PC-3 (cell line): Measurements from ENCODE around the gene DGCR2. TPM values are rescaled to one million over a fixed set of nuclear protein-coding genes. Genes with fewer than 3 reads are reported as not detected.

Experiments
- ATAC-seq: fragments of 200-7000 bp; cut with Tn5 transposase; 2 replicates; pipeline ENCODE4 v1.9.1; 2020; ENCODE audit warnings: mild to moderate bottlenecking, moderate library complexity
- BruUV-seq: library from RNA; stranded (reverse); fragments of 400-500 nt; replicated peaks from 2 replicates; lab custom pipeline; 2021; lab: Mats Ljungman, UMichigan
- CTCF ChIA-PET: fragments of 300-600 bp; sonication (Branson Sonifier 250); formaldehyde crosslinking; loops from one replicate; lab custom pipeline; 2022; ENCODE audit warnings: antibody characterized with exemption; lab: Charles Lee
- POLR2A ChIA-PET: fragments of 300-600 bp; sonication (Branson Sonifier 250); formaldehyde crosslinking; loops from one replicate; lab custom pipeline; 2022; ENCODE audit warnings: antibody characterized with exemption; ENCODE audit not compliant: unreplicated experiment; lab: Charles Lee
- DNase-seq: peaks from one replicate; pipeline ENCODE4 v3.0.0-alpha.2; 2015
- H2AFZ ChIP-seq: fragments of 300-600 bp; sonication (generic); 2 replicates; pipeline ENCODE4 v1.6.0; 2016; ENCODE audit warnings: antibody characterized with exemption, low read length
- H3F3A ChIP-seq: fragments of 300-600 bp; sonication (generic); one replicate; pipeline ENCODE4 v1.6.0; 2017; ENCODE audit warnings: antibody characterized with exemption, low read length, control low read depth, mild to moderate bottlenecking; ENCODE audit not compliant: unreplicated experiment
- H3K27ac ChIP-seq: fragments of 300-600 bp; sonication (generic); 2 replicates; pipeline ENCODE4 v1.5.1; 2016; ENCODE audit warnings: mild to moderate bottlenecking, low read length
- H3K27me3 ChIP-seq: fragments of 300-600 bp; sonication (generic); 2 replicates; pipeline ENCODE4 v1.6.1; 2016; ENCODE audit warnings: low read length, mixed read lengths
- H3K36me3 ChIP-seq: fragments of 300-600 bp; sonication (generic); 2 replicates; pipeline ENCODE4 v1.6.1; 2016; ENCODE audit warnings: low read depth, mixed run types, low read length, mixed read lengths
- H3K4me1 ChIP-seq: fragments of 300-600 bp; sonication (generic); 2 replicates; pipeline ENCODE4 v1.5.1; 2016; ENCODE audit warnings: low read length; ENCODE audit not compliant: insufficient read depth
- H3K4me2 ChIP-seq: fragments of 300-600 bp; sonication (generic); 2 replicates; pipeline ENCODE4 v1.6.0; 2016; ENCODE audit warnings: low read length
- H3K4me3 ChIP-seq: fragments of 300-600 bp; sonication (generic); 2 replicates; pipeline ENCODE4 v1.5.1; 2016; ENCODE audit warnings: mild to moderate bottlenecking, low read length, mixed read lengths
- H3K79me2 ChIP-seq: fragments of 300-600 bp; sonication (generic); 2 replicates; pipeline ENCODE4 v1.6.1; 2017; ENCODE audit warnings: low read length, mixed read lengths
- H3K9ac ChIP-seq: fragments of 300-600 bp; sonication (generic); 2 replicates; pipeline ENCODE4 v1.6.0; 2016; ENCODE audit warnings: mild to moderate bottlenecking, low read length
- H3K9me2 ChIP-seq: fragments of 300-600 bp; sonication (generic); replicated peaks from 2 replicates; pipeline ENCODE4 v1.6.1; 2016; ENCODE audit warnings: mixed run types, low read length, mixed read lengths
- H3K9me3 ChIP-seq: fragments of 300-600 bp; sonication (generic); 2 replicates; pipeline ENCODE4 v1.6.1; 2016; ENCODE audit warnings: low read length, mixed read lengths
- H4K20me1 ChIP-seq: fragments of 300-600 bp; sonication (generic); 2 replicates; pipeline ENCODE4 v1.6.1; 2016; ENCODE audit warnings: low read length, mixed read lengths
- EZH2 ChIP-seq: fragments of 300-600 bp; sonication (generic); IDR thresholded peaks from one replicate; pipeline ENCODE4 v1.6.1; 2017; ENCODE audit warnings: antibody characterized with exemption, mild to moderate bottlenecking, low read length; ENCODE audit not compliant: unreplicated experiment
- EZH2phosphoT487 ChIP-seq: fragments of 300-600 bp; sonication (generic); IDR thresholded peaks from 2 replicates; pipeline ENCODE4 v1.6.1; 2018; ENCODE audit warnings: mild to moderate bottlenecking, antibody characterized with exemption, low read length, borderline replicate concordance
- intact Hi-C: fragments of 100-400 bp; cut with micrococcal nuclease; formaldehyde crosslinking; loops from 2 replicates; pipeline ENCODE4 v1.9.0; 2023
- total RNA-seq: library from RNA; depleted of rRNA; stranded (reverse); fragments of >200 nt; gene quantifications from 2 replicates; pipeline ENCODE4 v1.2.3, GENCODE V29; 2014
- TF ChIP-seq, protein P1 (sequence below): fragments of 300-600 bp; sonication (generic); conservative IDR thresholded peaks from 2 replicates; pipeline ENCODE4 v1.5.1; 2017; ENCODE audit warnings: antibody characterized with exemption, low read depth, mild to moderate bottlenecking, low read length

Gene DGCR2
- total RNA-seq, 1 experiment from 2014 or later, result 36.1 TPM

DNA sequence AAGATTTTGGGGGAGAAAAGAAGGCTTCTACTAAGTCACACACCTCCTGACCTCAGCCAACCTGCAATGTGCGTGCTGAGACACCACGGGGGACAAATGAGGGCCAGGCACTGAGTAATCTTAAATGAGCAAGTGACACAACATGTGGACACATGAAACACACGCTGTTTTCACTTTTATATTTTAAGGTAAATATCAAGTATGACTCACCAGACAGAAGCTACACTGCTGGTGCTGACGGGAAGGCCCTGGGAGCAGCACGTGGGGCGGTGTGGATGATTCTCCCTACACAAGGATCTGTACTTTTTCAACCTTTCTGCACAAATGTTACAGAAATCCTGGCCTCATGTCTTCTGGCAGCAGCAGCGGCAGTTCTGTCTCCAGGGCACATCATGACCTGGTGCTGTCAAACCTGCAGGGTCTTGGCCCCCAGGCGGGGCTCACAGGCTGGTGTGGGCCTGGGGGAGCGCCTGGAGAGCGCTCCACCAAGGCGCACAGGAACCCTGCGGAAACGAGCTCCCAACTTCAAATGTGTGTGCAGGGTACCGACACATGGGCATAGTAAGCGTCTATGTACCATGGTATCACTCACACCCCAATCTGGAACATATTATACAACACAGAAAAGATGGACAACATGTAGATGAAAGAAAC lies 61.7 kb downstream of the DGCR2 start:
- peaks cover 11% of the 10 kb centered on the region for H3K4me1 ChIP-seq
- no peaks in the 10 kb centered on the region for H3F3A ChIP-seq
- H2AFZ ChIP-seq, result no peak overlapping the region
- no peaks in the 10 kb centered on the region for H3K27me3 ChIP-seq
- H3K27ac ChIP-seq, result peak overlapping the region; percentile 84
- DNase-seq (peak; percentile 76), ATAC-seq (peak; percentile 98)
- no peak overlapping the region for H3K4me3 ChIP-seq
- no TSS peak for BruUV-seq
- no peaks in the 10 kb centered on the region for H3K79me2 ChIP-seq
- H3K36me3 ChIP-seq, result peaks cover 5% of the 10 kb centered on the region; the same call in 1 of the 2 replicates
- H3K9me3 ChIP-seq, result no peaks in the 10 kb centered on the region
- TF ChIP-seq EZH2phosphoT487 (no peak), EZH2 (no peak)
- TF ChIP-seq, protein P1, sequence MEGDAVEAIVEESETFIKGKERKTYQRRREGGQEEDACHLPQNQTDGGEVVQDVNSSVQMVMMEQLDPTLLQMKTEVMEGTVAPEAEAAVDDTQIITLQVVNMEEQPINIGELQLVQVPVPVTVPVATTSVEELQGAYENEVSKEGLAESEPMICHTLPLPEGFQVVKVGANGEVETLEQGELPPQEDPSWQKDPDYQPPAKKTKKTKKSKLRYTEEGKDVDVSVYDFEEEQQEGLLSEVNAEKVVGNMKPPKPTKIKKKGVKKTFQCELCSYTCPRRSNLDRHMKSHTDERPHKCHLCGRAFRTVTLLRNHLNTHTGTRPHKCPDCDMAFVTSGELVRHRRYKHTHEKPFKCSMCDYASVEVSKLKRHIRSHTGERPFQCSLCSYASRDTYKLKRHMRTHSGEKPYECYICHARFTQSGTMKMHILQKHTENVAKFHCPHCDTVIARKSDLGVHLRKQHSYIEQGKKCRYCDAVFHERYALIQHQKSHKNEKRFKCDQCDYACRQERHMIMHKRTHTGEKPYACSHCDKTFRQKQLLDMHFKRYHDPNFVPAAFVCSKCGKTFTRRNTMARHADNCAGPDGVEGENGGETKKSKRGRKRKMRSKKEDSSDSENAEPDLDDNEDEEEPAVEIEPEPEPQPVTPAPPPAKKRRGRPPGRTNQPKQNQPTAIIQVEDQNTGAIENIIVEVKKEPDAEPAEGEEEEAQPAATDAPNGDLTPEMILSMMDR, result no peak
- H3K4me2 ChIP-seq, result peak overlapping the region; percentile 28; the same call in 1 of the 2 replicates
- intact Hi-C loops, result no loop called here
- H4K20me1 ChIP-seq, result no peaks in the 10 kb centered on the region
- no peaks in the 10 kb centered on the region for H3K9me2 ChIP-seq
- POLR2A ChIA-PET, result no interaction called here
- CTCF ChIA-PET, result no interaction called here
- peak overlapping the region; percentile 44; the same call in 1 of the 2 replicates for H3K9ac ChIP-seq

DNA sequence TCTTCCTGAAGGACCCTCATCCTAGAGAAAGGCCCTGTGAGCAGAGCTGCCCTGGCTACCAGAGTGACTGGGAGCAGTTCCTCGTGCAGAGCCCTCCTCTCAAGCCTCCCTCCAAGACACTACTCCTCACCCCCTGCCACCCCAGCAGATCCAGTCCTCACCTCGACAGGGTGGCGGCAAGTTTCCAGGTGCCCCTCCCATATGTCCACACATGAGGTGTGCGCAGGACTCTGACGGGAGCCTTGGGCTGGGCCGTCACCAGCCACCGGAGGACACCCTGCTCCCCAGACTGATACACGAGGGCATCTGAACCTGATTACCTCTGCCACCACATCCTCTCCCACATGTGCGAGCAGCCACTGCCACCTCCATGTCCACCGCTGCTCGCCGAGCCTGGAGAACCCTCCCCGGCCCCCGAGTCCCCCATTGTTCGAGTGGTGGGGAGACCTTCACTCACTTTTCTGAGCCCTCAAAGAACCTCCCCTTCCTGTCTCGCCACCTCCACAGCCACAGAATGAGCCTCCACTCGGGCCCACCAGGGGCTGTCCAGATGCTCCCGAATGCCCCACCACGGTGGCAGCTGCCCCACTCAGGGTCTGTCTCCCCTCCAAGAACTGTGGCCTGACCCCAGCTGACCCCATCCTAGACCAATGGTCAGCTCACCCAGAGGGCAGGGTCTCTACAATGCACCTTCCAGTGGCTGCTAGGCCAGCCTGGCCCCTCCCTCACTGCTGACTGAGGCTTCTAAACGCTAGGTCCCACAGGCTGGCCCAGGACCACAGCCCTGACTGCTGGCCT lies 62.5 kb downstream of the DGCR2 start:
- intact Hi-C loops, result no loop called here
- H3K27ac ChIP-seq, result peak overlapping the region; percentile 84

More for the DNA sequence above, 62.5 kb downstream of the DGCR2 start:
- TF ChIP-seq EZH2 (no peak), EZH2phosphoT487 (no peak)
- TF ChIP-seq, protein P1, result no peak
- Histone ChIP-seq H2AFZ (no peak overlapping the region), H3K27me3 (no peaks in the 10 kb centered on the region), H3K9me2 (no peaks in the 10 kb centered on the region), H3K4me1 (peaks cover 11% of the 10 kb centered on the region), H3K9ac (peak overlapping the region; percentile 44; the same call in 1 of the 2 replicates), H3K36me3 (peaks cover under 1% of the 10 kb centered on the region; the same call in 1 of the 2 replicates), H3K9me3 (no peaks in the 10 kb centered on the region), H3K79me2 (no peaks in the 10 kb centered on the region), H4K20me1 (no peaks in the 10 kb centered on the region), H3K4me3 (no peak overlapping the region), H3F3A (no peaks in the 10 kb centered on the region), H3K4me2 (0 out of 2 replicates have a peak overlapping the region, but pooled peaks have one; percentile 28)
- DNase-seq (no peak), ATAC-seq (no peak)
- POLR2A ChIA-PET, result no interaction called here
- no TSS peak for BruUV-seq
- CTCF ChIA-PET, result no interaction called here
